HL-60 (cell line): ENCODE measurements around the gene RAPGEF4.

ENCODE experiments used
- DNase-seq, 2 experiments: peaks; one replicate each; pipeline ENCODE4 v3.0.0-alpha.2; 2010 to 2020; ENCODE audit warnings: low read depth in 1 of 2, low spot score in 1 of 2
- H3K27ac ChIP-seq: fragments of 250-450 bp; sonication (Bioruptor Pico); replicated peaks from 2 replicates; pipeline ENCODE4 v1.5.1; 2020; ENCODE audit warnings: mild to moderate bottlenecking, moderate library complexity
- H3K27me3 ChIP-seq: fragments of 250-450 bp; sonication (Bioruptor Pico); 2 replicates; pipeline ENCODE4 v1.5.1; 2021; ENCODE audit warnings: mild to moderate bottlenecking, moderate library complexity; ENCODE audit not compliant: insufficient read depth, poor library complexity, severe bottlenecking
- H3K4me3 ChIP-seq: replicated peaks from 2 replicates; pipeline ENCODE4 v1.5.1; 2011; ENCODE audit warnings: mild to moderate bottlenecking, control low read depth, low read length; ENCODE audit not compliant: insufficient read depth
- GABPA ChIP-seq: IDR thresholded peaks from 2 replicates; pipeline ENCODE4 v1.6.1; 2012; ENCODE audit warnings: low read depth
- POLR2AphosphoS5 ChIP-seq: IDR thresholded peaks from 2 replicates; pipeline ENCODE4 v1.6.1; 2012; ENCODE audit warnings: low read depth
- SPI1 ChIP-seq: IDR thresholded peaks from 2 replicates; pipeline ENCODE4 v1.6.1; 2012; ENCODE audit warnings: low read depth, mild to moderate bottlenecking, borderline replicate concordance
- TF ChIP-seq, protein P1 (sequence below): IDR thresholded peaks from 2 replicates; pipeline ENCODE4 v1.6.1; 2012; ENCODE audit warnings: low read depth; ENCODE audit not compliant: insufficient replicate concordance
- TF ChIP-seq, protein P2 (sequence below): IDR thresholded peaks from one replicate; pipeline ENCODE4 v1.5.1; 2011; ENCODE audit warnings: low read length, control low read depth, inconsistent platforms; ENCODE audit not compliant: insufficient read depth

The RAPGEF4 gene

DNA sequence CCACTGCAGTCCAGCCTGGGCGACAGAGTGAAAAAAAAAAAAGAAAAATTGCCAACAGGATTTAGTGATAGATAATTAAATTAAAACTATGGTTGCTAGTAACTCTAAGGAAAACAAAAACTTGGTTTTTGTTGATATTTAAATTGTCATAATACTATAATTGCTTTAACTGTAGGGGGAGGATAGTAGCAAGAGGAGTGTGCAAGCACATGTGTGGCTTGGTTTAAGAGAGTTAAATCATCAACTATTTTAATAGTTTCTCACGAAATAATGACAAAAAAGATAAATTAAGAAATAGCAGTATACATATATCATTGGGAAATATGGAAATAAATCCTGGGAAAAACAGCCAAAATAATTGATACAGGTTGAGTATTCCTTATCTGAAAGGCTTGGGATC lies 27.4 kb upstream of the RAPGEF4 start:
- DNase-seq: no peak
- TF ChIP-seq GABPA (no peak), SPI1 (no peak)
- TF ChIP-seq, protein P1, sequence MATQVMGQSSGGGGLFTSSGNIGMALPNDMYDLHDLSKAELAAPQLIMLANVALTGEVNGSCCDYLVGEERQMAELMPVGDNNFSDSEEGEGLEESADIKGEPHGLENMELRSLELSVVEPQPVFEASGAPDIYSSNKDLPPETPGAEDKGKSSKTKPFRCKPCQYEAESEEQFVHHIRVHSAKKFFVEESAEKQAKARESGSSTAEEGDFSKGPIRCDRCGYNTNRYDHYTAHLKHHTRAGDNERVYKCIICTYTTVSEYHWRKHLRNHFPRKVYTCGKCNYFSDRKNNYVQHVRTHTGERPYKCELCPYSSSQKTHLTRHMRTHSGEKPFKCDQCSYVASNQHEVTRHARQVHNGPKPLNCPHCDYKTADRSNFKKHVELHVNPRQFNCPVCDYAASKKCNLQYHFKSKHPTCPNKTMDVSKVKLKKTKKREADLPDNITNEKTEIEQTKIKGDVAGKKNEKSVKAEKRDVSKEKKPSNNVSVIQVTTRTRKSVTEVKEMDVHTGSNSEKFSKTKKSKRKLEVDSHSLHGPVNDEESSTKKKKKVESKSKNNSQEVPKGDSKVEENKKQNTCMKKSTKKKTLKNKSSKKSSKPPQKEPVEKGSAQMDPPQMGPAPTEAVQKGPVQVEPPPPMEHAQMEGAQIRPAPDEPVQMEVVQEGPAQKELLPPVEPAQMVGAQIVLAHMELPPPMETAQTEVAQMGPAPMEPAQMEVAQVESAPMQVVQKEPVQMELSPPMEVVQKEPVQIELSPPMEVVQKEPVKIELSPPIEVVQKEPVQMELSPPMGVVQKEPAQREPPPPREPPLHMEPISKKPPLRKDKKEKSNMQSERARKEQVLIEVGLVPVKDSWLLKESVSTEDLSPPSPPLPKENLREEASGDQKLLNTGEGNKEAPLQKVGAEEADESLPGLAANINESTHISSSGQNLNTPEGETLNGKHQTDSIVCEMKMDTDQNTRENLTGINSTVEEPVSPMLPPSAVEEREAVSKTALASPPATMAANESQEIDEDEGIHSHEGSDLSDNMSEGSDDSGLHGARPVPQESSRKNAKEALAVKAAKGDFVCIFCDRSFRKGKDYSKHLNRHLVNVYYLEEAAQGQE: no peak
- no peak overlapping the region for H3K4me3 ChIP-seq
- H3K27ac ChIP-seq: no peak overlapping the region
- no peaks in the 10 kb centered on the region for H3K27me3 ChIP-seq

DNA sequence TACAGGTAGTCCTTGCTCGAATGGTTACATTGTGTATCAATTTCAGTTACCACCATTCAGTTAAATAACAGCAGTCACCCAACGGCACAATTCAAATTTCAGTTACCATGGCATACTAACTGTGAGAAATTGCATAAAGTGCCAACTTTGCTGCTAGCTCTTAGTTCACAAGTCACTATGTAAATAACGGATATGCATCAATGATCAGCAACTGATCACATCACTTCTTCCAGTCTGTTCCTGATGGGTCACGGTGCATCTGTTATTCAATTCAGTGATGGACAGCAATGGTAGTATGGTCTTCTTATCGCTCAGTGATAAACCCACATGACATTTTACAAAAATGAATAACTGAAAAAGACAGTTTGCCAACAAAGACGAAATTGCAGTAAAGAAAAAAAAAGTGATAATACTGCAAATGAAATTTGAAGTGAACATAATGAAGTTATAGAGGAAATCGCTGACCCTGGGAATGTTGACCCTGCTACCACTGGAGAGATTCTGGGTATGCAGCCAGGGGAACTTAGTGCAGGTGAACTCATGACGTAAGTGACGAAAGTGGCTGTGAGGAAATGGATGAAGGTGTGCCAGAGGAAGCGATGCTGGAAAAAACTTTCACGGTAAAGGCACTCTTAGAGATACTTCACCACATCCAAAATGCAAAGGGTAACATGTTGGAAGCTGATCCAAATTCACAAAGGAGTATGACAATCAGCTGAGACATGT lies 25.9 kb upstream of the RAPGEF4 start:
- DNase-seq: no peak
- Histone ChIP-seq H3K27me3 (no peaks in the 10 kb centered on the region), H3K4me3 (no peak overlapping the region), H3K27ac (no peak overlapping the region)
- TF ChIP-seq POLR2AphosphoS5 (no peak), SPI1 (no peak), GABPA (no peak)
- TF ChIP-seq, protein P2, sequence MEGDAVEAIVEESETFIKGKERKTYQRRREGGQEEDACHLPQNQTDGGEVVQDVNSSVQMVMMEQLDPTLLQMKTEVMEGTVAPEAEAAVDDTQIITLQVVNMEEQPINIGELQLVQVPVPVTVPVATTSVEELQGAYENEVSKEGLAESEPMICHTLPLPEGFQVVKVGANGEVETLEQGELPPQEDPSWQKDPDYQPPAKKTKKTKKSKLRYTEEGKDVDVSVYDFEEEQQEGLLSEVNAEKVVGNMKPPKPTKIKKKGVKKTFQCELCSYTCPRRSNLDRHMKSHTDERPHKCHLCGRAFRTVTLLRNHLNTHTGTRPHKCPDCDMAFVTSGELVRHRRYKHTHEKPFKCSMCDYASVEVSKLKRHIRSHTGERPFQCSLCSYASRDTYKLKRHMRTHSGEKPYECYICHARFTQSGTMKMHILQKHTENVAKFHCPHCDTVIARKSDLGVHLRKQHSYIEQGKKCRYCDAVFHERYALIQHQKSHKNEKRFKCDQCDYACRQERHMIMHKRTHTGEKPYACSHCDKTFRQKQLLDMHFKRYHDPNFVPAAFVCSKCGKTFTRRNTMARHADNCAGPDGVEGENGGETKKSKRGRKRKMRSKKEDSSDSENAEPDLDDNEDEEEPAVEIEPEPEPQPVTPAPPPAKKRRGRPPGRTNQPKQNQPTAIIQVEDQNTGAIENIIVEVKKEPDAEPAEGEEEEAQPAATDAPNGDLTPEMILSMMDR: no peak
- TF ChIP-seq, protein P1: no peak

DNA sequence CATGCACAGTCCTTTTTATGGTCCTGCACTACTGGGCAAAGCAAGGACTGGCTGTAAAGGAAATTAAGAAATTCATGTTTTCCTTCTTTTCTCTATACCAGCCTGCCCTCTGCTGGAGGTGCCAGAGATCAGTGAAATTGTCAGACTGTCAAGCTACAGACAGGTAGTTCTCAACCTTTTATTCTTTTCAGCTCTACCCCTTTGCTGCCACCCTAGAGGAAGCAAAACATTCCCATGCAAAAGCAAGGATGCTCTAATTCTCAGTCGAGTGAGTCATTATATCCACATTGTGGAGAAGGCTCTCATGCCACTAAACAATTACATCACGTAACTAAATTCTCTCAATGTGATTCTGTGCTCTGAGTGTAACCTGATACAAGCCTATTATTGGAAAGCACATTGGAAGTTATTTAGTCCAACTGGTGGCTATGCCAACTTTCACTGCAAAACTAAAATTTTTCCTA lies 25.0 kb upstream of the RAPGEF4 start:
- DNase-seq: peak in 1 of 2 experiments; percentile 51
- H3K27me3 ChIP-seq: no peaks in the 10 kb centered on the region
- TF ChIP-seq POLR2AphosphoS5: no peak
- TF ChIP-seq, protein P2: peak; percentile 69
- no peak overlapping the region for H3K4me3 ChIP-seq
- H3K27ac ChIP-seq: no peak overlapping the region

DNA sequence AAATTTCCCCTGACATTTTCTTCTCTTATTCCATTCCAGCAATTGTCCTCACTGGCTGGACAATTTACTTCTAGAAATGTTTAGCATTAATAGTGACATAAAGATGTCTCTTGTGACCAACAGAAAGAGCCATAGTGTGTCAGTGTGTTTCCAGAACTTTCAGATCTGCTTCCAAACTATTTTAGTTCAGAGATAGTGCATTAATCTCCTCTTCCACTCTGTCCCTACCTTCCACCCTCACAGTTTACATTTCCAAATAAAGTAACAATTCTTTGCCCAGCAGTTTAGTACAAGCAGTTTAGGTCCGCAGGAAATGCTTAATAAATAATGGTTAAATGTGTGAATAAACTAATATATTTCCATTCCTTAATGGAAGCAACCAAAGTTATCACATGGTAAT lies 24.5 kb upstream of the RAPGEF4 start:
- no peak for DNase-seq
- Histone ChIP-seq H3K27me3 (no peaks in the 10 kb centered on the region), H3K4me3 (no peak overlapping the region), H3K27ac (no peak overlapping the region)
- TF ChIP-seq GABPA (no peak), SPI1 (no peak), POLR2AphosphoS5 (no peak)
- TF ChIP-seq, protein P1: no peak
- TF ChIP-seq, protein P2: no peak
